T-helper 22 cell (primary cell): ENCODE data around the gene ZNF608.

Experiments
- DNase-seq: peaks from one replicate; pipeline ENCODE4 v3.0.0-alpha.2; 2020; ENCODE audit warnings: low read depth

Gene ZNF608

GRCh38 chr5:124714910-124715309, 31.5 kb downstream of the ZNF608 start:
- DNase-seq, result no peak

- no peak for DNase-seq
Observed at GRCh38 chr5:124713595-124713994, 32.8 kb downstream of the ZNF608 start.

DNA sequence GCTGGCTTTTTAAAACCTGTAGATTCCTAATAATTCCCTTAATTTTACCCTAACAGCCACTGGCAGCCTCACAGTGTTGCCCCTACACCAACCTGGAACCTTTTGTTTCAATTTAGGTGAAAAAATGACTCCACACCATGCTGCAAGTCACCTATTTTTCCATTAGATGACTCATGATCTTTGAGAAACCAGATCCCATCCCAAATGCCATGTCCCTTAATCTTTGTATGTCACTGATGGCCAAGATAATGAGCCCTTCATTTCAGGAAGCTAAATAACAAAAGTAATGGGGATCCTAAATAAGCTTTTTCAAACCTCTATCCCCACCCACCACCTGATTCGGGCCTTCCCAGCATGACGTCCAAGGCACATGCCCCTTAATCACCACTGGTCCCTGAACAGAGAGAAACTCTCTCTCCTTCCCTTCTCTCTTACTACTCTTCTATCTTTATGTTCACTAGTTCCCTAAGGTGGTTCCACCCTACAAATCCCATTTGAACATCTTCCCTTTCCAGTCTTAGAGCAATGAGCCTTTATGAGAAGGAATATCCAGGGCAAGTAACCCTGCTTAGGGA, 33.6 kb downstream of the ZNF608 start:
- DNase-seq, result no peak

- DNase-seq, result no peak
Observed at GRCh38 chr5:124708086-124708485, 38.4 kb downstream of the ZNF608 start.

DNA sequence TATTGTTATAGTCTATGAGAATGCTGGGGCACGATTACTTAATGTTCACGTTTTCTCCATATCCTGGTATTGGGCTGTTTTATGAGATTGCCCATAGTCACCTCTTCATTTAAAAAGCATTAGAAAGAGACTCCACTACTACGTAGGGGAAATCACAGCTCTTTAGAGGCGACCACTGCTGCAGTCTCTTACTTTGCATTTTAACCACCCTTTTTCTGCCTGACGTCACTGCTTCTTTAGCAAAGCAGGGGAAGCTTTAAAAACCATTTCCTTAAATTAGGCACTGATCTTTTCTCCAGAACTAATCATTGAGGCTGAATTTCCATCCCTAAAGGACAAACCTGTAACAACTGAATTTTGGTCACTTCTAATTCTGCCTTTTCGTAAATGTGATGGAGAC, 38.9 kb downstream of the ZNF608 start:
- no peak for DNase-seq

DNA sequence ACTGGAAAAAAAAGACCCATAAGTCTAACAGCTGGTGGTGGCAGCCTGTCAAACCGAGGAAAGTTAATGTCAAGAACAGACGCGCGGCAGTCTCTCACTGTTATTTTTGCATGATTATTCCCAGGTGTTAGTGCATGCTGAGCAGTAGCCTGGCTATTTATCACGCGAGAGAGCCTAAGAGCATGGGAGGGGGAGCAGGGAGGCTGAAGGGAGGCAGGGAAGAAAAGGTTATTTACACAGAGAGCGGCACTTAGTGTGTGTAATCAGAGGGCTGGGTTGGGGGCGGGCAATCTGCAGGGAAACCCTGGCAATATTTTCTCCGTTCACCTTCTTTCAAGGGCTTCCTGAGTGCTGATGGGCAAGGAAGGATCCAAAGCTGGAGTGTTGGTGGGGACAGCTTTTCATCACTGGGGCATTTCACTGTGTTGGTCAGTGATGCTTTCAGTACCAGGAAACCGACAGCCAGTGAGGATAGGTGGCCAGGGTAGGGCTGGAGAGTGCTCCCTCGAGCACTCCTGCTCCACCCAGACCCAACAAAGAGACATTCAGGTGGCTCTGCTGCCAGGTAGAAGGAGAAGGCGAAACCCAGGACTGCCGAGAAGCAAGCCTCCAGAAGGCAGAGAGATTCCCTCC, 39.6 kb downstream of the ZNF608 start:
- no peak for DNase-seq

GRCh38 chr5:124706051-124706450, 40.4 kb downstream of the ZNF608 start:
- no peak for DNase-seq

DNA sequence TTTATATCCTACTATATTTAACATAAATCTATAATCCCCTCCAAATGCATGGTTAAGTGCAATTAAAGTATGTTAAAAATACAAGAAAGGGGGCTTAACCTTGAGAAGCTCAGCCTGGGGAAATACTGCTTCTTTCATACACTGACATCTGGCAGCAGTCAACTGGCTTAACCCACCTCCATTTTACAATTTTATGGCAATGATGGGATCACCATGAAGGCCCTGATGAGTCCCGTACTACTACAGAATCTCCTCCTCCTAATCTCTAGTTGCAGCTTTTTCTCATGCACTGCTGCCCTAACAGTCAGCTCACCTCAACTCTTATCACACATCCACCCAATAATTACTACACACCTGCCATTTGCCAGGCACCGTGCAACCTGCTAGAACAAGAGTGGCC, 40.9 kb downstream of the ZNF608 start:
- DNase-seq, result no peak

GRCh38 chr5:124704594-124705284, 41.7 kb downstream of the ZNF608 start:
- no peak for DNase-seq

GRCh38 chr5:124703995-124704394, 42.4 kb downstream of the ZNF608 start:
- no peak for DNase-seq

DNA sequence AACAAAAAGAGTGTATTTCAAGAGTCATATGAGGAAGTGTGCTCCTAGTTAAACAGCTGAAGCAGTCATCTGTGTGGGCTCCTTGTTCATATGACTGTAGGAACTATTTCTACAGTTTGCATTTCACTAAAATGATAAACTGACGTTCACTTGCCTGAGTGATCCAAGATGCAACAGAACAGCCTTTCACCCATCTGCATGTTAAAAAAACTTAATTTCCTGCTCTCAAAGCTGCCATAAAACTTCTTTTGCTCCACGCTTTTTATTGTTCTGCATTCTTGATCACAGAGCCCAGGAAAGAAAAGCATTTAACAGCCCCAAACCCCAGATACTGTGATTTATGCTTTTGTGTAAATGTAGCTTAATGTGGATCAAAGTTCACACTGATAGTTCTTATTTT, 43.9 kb downstream of the ZNF608 start:
- DNase-seq, result no peak

GRCh38 chr5:124701873-124702425, 44.5 kb downstream of the ZNF608 start:
- DNase-seq, result no peak

GRCh38 chr5:124701016-124701415, 45.4 kb downstream of the ZNF608 start:
- DNase-seq, result no peak

- no peak for DNase-seq
Observed at GRCh38 chr5:124700333-124700732, 46.1 kb downstream of the ZNF608 start.

GRCh38 chr5:124698770-124699169, 47.7 kb downstream of the ZNF608 start:
- no peak for DNase-seq

DNA sequence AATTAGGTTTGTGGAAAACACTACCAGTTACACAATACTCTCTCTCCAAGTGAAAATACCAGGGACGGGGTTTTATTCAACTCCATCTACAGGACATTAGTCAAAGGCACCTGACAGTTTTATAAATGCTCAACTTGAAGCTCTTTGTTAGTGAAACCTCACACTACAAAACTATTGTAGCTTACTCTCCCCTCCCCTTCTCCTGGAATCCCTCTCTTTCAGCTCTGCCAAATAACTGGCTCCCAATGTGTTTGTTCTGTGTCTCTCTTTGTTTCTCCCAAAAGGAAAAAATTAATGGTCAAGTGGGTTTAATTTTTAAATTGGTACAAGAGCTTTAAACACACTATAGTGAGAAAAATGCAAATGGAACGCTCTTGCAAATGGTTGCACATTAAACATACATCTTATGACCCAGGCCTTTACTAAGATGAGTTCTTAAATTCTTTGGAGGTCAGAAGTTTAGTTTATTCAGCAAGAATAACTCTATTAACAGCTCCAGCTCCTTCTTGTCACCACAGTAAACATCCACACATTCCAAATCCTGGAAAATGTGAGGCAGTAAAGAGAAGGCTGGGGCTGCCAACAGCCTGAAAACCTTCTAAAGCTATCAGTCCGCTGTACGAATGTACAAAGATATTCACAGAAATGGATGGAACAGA, 48.4 kb downstream of the ZNF608 start:
- DNase-seq, result no peak

GRCh38 chr5:124697501-124697900, 48.9 kb downstream of the ZNF608 start:
- DNase-seq, result no peak

- no peak for DNase-seq
Observed at GRCh38 chr5:124696898-124697297, 49.5 kb downstream of the ZNF608 start.
